Measurements from ENCODE around the gene MYCBP2. TPM values are rescaled to one million over a fixed set of nuclear protein-coding genes. Genes with fewer than 3 reads are reported as not detected.

Gene MYCBP2
- polyA plus RNA-seq, 3 donors, result 60.8 to 70.6 (median 65.7) TPM

- DNase-seq (ENCODE audit: extremely low read depth in 1 of 11, low read depth in 9 of 11, low spot score in 4 of 11), result no peak
Measured at GRCh38 chr13:77061362-77061761, 265.5 kb downstream of the MYCBP2 start.

DNA sequence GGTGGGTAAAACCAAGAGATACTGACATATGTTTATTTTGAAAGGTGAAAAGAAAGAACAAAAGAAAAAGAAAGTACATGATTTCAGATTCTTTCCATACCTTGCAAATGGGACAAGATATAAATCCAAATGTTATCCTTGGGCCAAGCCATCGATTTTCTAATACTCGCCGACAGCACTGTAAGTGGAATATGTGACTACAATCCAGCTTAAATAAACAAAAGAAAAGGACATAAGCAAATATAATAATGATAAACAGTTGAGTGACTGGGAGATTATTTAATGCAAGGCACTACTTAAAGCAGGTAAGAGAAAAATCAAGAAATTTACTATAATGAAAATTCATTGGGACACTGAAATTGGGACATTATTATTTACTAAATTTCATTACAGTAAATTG, 270.0 kb downstream of the MYCBP2 start:
- no peak for DNase-seq (ENCODE audit: extremely low read depth in 1 of 11, low read depth in 9 of 11, low spot score in 4 of 11)

DNA sequence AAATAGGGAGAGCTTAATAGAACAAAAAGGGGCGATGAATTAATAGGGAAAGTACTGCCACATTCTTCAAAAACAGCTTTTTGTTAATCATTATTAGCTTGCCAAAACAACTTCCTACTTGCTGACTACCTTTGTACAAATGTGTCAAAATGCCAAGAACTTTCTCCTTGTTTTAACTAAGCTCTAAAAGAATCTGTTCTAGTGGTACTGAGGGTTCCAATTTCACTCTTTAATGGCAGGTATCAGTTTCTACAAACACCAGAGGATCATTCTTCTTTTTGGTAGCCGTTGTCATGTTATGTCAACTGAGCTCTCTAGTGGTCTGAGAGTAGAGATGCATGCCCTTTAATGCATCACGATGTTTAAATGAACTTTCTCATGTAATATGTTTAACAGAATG, 270.5 kb downstream of the MYCBP2 start:
- peak in 5 of 11 donors; percentile 3 to 15 (median 9) for DNase-seq (ENCODE audit: extremely low read depth in 1 of 11, low read depth in 9 of 11, low spot score in 4 of 11)

GRCh38 chr13:77055158-77055557, 271.7 kb downstream of the MYCBP2 start:
- no peak for DNase-seq (ENCODE audit: extremely low read depth in 1 of 11, low read depth in 9 of 11, low spot score in 4 of 11)

DNA sequence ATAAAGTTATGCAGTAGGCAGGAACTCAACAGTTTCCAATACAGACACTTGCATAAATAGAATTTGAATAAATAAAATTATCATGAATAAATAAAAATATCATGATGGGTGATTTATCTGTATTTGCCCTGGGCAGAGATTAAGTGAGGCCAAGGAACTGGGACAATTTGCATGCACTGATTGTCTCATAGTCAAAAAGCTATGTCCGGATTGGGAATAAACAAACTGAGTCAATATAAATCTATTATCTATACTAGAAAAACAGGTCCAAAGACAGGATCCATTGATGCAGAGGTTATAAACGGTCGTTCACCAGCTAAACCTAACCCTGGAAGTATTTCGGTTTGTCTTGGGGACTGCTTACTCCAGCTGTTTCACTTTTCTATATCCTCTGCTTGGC, 273.7 kb downstream of the MYCBP2 start:
- DNase-seq (ENCODE audit: extremely low read depth in 1 of 11, low read depth in 9 of 11, low spot score in 4 of 11), result no peak

GRCh38 chr13:77048681-77049080, 278.2 kb downstream of the MYCBP2 start:
- DNase-seq (ENCODE audit: extremely low read depth in 1 of 11, low read depth in 9 of 11, low spot score in 4 of 11), result no peak

DNA sequence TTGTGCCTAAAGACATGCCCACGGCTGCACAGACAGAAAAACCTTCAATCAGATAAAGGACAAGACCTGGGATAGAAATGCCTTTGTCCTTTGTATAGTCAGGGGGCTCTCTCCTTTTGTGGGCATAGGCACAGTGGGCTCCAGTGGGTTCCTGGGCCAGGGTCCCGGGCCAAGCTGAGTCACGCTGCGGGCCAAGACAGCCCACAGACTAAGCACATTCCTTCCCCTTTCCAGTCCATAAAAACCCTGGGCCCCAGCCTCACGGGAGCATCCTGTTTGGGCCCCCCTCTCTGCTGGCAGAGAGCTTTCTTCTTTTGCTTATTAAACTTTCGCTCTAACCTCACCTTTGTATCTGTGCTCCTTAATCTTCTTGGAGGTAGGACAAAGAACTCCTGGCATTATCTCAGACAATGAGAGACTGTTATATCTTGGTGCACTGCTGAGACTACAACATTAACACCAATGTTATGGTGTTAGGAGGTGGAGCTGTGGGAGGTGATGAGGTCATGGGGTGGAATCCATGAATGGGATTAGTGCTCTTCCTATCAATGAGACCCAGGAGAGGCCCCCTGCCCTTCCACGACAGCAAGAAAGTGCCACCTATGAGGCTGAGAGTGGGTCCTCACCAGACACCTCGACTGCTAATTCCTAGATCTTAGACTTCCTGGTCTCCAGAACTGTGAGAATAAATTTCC, 279.1 kb downstream of the MYCBP2 start:
- DNase-seq (ENCODE audit: extremely low read depth in 1 of 11, low read depth in 9 of 11, low spot score in 4 of 11), result no peak

- DNase-seq (ENCODE audit: extremely low read depth in 1 of 11, low read depth in 9 of 11, low spot score in 4 of 11), result no peak
Measured at GRCh38 chr13:77042566-77043177, 284.2 kb downstream of the MYCBP2 start.

- no peak for DNase-seq (ENCODE audit: extremely low read depth in 1 of 11, low read depth in 9 of 11, low spot score in 4 of 11)
Measured at GRCh38 chr13:77040835-77041234, 286.1 kb downstream of the MYCBP2 start.

DNA sequence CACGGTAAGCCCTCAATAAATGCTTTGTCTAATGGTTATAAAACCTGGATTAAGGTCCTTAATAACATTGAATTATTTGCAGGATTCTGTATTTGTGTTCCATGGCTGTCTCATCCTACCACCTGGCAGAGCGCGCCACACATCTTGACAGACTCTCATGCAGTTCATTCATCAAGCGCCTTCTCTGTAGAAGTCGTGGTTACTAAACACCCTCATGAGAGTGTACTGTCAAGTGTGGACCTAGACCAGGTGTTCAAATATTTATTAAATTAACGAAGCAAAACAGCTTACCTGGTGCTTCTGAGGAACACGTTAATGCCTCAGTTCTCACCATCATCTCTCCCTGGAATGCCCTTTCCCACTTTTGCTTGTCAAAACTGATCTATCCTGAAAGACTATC, 286.8 kb downstream of the MYCBP2 start:
- DNase-seq (ENCODE audit: extremely low read depth in 1 of 11, low read depth in 9 of 11, low spot score in 4 of 11), result no peak

DNA sequence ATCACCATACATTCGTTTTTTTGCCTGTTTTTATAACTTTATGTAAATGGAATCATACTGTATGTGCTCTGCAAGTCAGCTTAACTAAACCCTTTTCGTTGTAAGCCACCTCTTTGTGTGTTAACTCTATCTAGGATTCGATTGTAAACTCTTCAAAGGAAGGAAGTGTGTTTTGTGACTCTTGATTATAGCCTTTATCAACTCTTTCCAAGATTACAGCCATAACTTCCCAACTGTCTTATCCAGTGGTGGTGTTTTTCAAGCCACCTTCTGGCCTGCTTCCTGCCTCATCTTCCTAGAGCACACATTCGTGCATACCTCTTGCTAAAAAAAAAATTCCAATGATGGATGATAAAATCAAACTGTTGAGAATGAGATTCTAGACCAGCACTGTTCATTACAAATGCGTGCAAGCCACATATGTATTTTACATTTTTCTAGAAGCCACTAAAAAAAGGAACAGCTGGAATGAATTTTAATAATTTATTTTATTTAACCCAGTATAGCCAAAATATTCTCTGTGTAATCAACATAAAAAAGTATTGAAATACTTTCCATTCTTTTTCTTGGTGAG, 287.9 kb downstream of the MYCBP2 start:
- no peak for DNase-seq (ENCODE audit: extremely low read depth in 1 of 11, low read depth in 9 of 11, low spot score in 4 of 11)

GRCh38 chr13:77036279-77036678, 290.6 kb downstream of the MYCBP2 start:
- no peak for DNase-seq (ENCODE audit: extremely low read depth in 1 of 11, low read depth in 9 of 11, low spot score in 4 of 11)

- no peak for DNase-seq (ENCODE audit: extremely low read depth in 1 of 11, low read depth in 9 of 11, low spot score in 4 of 11)
Measured at GRCh38 chr13:77034881-77035280, 292.0 kb downstream of the MYCBP2 start.

DNA sequence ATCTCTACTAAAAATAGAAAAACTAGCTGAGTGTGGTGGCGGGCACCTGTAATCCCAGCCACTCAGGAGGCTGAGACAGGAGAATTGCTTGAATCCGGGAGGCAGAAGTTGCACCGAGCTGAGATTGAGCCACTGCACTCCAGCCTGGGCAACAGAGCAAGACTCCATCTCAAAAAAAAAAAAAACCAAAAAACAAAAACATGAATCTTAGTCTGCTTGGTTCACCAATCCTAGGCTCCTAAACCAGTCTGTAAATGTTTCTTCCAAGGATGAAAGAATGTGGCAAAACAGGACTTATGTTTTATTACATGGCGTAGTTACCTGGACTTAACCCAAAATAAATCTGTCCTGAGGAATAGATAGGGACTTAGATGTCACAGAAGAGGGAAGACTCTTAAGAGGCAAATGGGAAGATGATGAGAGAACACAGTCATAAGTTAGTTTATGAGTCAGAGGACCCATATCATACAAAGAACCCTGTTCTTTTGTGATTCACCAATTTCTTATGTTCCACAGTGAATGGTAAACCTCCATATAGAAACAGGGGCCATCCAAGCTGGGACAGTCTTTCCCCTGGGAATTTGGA, 293.1 kb downstream of the MYCBP2 start:
- no peak for DNase-seq (ENCODE audit: extremely low read depth in 1 of 11, low read depth in 9 of 11, low spot score in 4 of 11)

- no peak for DNase-seq (ENCODE audit: extremely low read depth in 1 of 11, low read depth in 9 of 11, low spot score in 4 of 11)
Measured at GRCh38 chr13:77031656-77032243, 295.1 kb downstream of the MYCBP2 start.

GRCh38 chr13:77029436-77029835, 297.5 kb downstream of the MYCBP2 start:
- no peak for DNase-seq (ENCODE audit: extremely low read depth in 1 of 11, low read depth in 9 of 11, low spot score in 4 of 11)

GRCh38 chr13:77028202-77028601, 298.7 kb downstream of the MYCBP2 start:
- DNase-seq (ENCODE audit: extremely low read depth in 1 of 11, low read depth in 9 of 11, low spot score in 4 of 11), result no peak

- peak; percentile 70 to 83 (median 78) for DNase-seq (ENCODE audit: extremely low read depth in 1 of 11, low read depth in 9 of 11, low spot score in 4 of 11)
Measured at GRCh38 chr13:77026861-77027621, 299.9 kb downstream of the MYCBP2 start, which contains the start of gene FBXL3. Gene FBXL3, minus strand, starts transcription at chr13:77027159. Its CDS starts 5,299 bp downstream, at chr13:77021860.

- peak in 10 of 11 donors; percentile 41 to 71 (median 62) for DNase-seq (ENCODE audit: extremely low read depth in 1 of 11, low read depth in 9 of 11, low spot score in 4 of 11)
Measured at GRCh38 chr13:77026255-77026860, 300.5 kb downstream of the MYCBP2 start.
